ENCODE data around the gene MCRS1.

The MCRS1 gene

GRCh38 chr12:49566361-49566760 is 1.6 kb downstream of the MCRS1 start:
- no peak for DNase-seq
- no peaks in the 10 kb centered on the region for H3K27me3 Mint-ChIP-seq
- H3K4me3 Mint-ChIP-seq: peak overlapping the region; percentile 97
- no peaks in the 10 kb centered on the region for H3K9me3 Mint-ChIP-seq
- H3K36me3 Mint-ChIP-seq (ENCODE audit: low read depth): peaks cover 69% of the 10 kb centered on the region
- peaks cover 54% of the 10 kb centered on the region for H3K4me1 Mint-ChIP-seq (ENCODE audit: low read depth)
- peak overlapping the region; percentile 53 for H3K27ac Mint-ChIP-seq

GRCh38 chr12:49565406-49566265 is 2.3 kb downstream of the MCRS1 start:
- no peak overlapping the region for H3K4me3 Mint-ChIP-seq
- H3K9me3 Mint-ChIP-seq: no peaks in the 10 kb centered on the region
- H3K36me3 Mint-ChIP-seq (ENCODE audit: low read depth): peaks cover 72% of the 10 kb centered on the region
- no peak for DNase-seq
- H3K27ac Mint-ChIP-seq: peak overlapping the region; percentile 63
- H3K4me1 Mint-ChIP-seq (ENCODE audit: low read depth): peaks cover 54% of the 10 kb centered on the region
- no peaks in the 10 kb centered on the region for H3K27me3 Mint-ChIP-seq

- Mint-ChIP-seq H3K36me3 (ENCODE audit: low read depth) (peaks cover 79% of the 10 kb centered on the region), H3K27ac (peak overlapping the region; percentile 63), H3K4me1 (ENCODE audit: low read depth) (peaks cover 53% of the 10 kb centered on the region), H3K4me3 (no peak overlapping the region), H3K9me3 (no peaks in the 10 kb centered on the region), H3K27me3 (no peaks in the 10 kb centered on the region)
- no peak for DNase-seq
Observed at GRCh38 chr12:49564686-49565405, 3.1 kb downstream of the MCRS1 start.

- H3K27me3 Mint-ChIP-seq: no peaks in the 10 kb centered on the region
- H3K4me3 Mint-ChIP-seq: no peak overlapping the region
- H3K9me3 Mint-ChIP-seq: no peaks in the 10 kb centered on the region
- H3K27ac Mint-ChIP-seq: peak overlapping the region; percentile 17
- peaks cover 53% of the 10 kb centered on the region for H3K4me1 Mint-ChIP-seq (ENCODE audit: low read depth)
- H3K36me3 Mint-ChIP-seq (ENCODE audit: low read depth): peaks cover 86% of the 10 kb centered on the region
- DNase-seq: no peak
Observed at GRCh38 chr12:49563951-49564685, 3.8 kb downstream of the MCRS1 start.

GRCh38 chr12:49562831-49563230 is 5.1 kb downstream of the MCRS1 start:
- Mint-ChIP-seq H3K36me3 (ENCODE audit: low read depth) (peaks cover 87% of the 10 kb centered on the region), H3K27me3 (no peaks in the 10 kb centered on the region), H3K4me1 (ENCODE audit: low read depth) (peaks cover 49% of the 10 kb centered on the region), H3K27ac (no peak overlapping the region), H3K9me3 (no peaks in the 10 kb centered on the region), H3K4me3 (no peak overlapping the region)
- no peak for DNase-seq

- peaks cover 82% of the 10 kb centered on the region for H3K36me3 Mint-ChIP-seq (ENCODE audit: low read depth)
- DNase-seq: no peak
- no peaks in the 10 kb centered on the region for H3K27me3 Mint-ChIP-seq
- no peaks in the 10 kb centered on the region for H3K9me3 Mint-ChIP-seq
- H3K4me3 Mint-ChIP-seq: no peak overlapping the region
- H3K27ac Mint-ChIP-seq: peak overlapping the region; percentile 12
- peaks cover 47% of the 10 kb centered on the region for H3K4me1 Mint-ChIP-seq (ENCODE audit: low read depth)
Observed at GRCh38 chr12:49562233-49562632, 5.7 kb downstream of the MCRS1 start.

GRCh38 chr12:49560695-49561094 is 7.2 kb downstream of the MCRS1 start:
- peaks cover 90% of the 10 kb centered on the region for H3K36me3 Mint-ChIP-seq (ENCODE audit: low read depth)
- H3K4me1 Mint-ChIP-seq (ENCODE audit: low read depth): peaks cover 33% of the 10 kb centered on the region
- no peak overlapping the region for H3K4me3 Mint-ChIP-seq
- H3K27me3 Mint-ChIP-seq: no peaks in the 10 kb centered on the region
- H3K9me3 Mint-ChIP-seq: no peaks in the 10 kb centered on the region
- H3K27ac Mint-ChIP-seq: peak overlapping the region; percentile 61
- DNase-seq: no peak

GRCh38 chr12:49559011-49559675 is 8.8 kb downstream of the MCRS1 start:
- H3K27me3 Mint-ChIP-seq: no peaks in the 10 kb centered on the region
- H3K36me3 Mint-ChIP-seq (ENCODE audit: low read depth): peaks cover 76% of the 10 kb centered on the region
- H3K4me3 Mint-ChIP-seq: no peak overlapping the region
- H3K9me3 Mint-ChIP-seq: no peaks in the 10 kb centered on the region
- H3K27ac Mint-ChIP-seq: peak overlapping the region; percentile 75
- peaks cover 17% of the 10 kb centered on the region for H3K4me1 Mint-ChIP-seq (ENCODE audit: low read depth)
- DNase-seq: no peak

- DNase-seq: no peak
- Mint-ChIP-seq H3K9me3 (no peaks in the 10 kb centered on the region), H3K4me3 (no peak overlapping the region), H3K4me1 (ENCODE audit: low read depth) (peaks cover 16% of the 10 kb centered on the region), H3K27ac (peak overlapping the region; percentile 75), H3K27me3 (no peaks in the 10 kb centered on the region), H3K36me3 (ENCODE audit: low read depth) (peaks cover 70% of the 10 kb centered on the region)
Observed at GRCh38 chr12:49558526-49558925, 9.4 kb downstream of the MCRS1 start.

GRCh38 chr12:49557917-49558215 is 10.1 kb downstream of the MCRS1 start:
- Mint-ChIP-seq H3K27me3 (no peaks in the 10 kb centered on the region), H3K27ac (no peak overlapping the region), H3K4me1 (ENCODE audit: low read depth) (peaks cover 16% of the 10 kb centered on the region), H3K9me3 (no peaks in the 10 kb centered on the region), H3K36me3 (ENCODE audit: low read depth) (peaks cover 64% of the 10 kb centered on the region), H3K4me3 (no peak overlapping the region)
- no peak for DNase-seq

- Mint-ChIP-seq H3K27ac (no peak overlapping the region), H3K36me3 (ENCODE audit: low read depth) (peaks cover 59% of the 10 kb centered on the region), H3K27me3 (no peaks in the 10 kb centered on the region), H3K4me3 (no peak overlapping the region), H3K9me3 (no peaks in the 10 kb centered on the region), H3K4me1 (ENCODE audit: low read depth) (peaks cover 16% of the 10 kb centered on the region)
- DNase-seq: no peak
Observed at GRCh38 chr12:49557187-49557916, 10.6 kb downstream of the MCRS1 start.

- peaks cover 12% of the 10 kb centered on the region for H3K4me1 Mint-ChIP-seq (ENCODE audit: low read depth)
- H3K4me3 Mint-ChIP-seq: no peak overlapping the region
- no peak for DNase-seq
- H3K9me3 Mint-ChIP-seq: no peaks in the 10 kb centered on the region
- peak overlapping the region; percentile 33 for H3K27ac Mint-ChIP-seq
- H3K27me3 Mint-ChIP-seq: no peaks in the 10 kb centered on the region
- H3K36me3 Mint-ChIP-seq (ENCODE audit: low read depth): peaks cover 51% of the 10 kb centered on the region
Observed at GRCh38 chr12:49556391-49557186, 11.4 kb downstream of the MCRS1 start.

- no peak overlapping the region for H3K4me3 Mint-ChIP-seq
- H3K27ac Mint-ChIP-seq: no peak overlapping the region
- H3K36me3 Mint-ChIP-seq (ENCODE audit: low read depth): peaks cover 43% of the 10 kb centered on the region
Observed at GRCh38 chr12:49555631-49556390, 12.1 kb downstream of the MCRS1 start.

More at GRCh38 chr12:49555631-49556390, 12.1 kb downstream of the MCRS1 start:
- no peaks in the 10 kb centered on the region for H3K27me3 Mint-ChIP-seq
- peaks cover 5% of the 10 kb centered on the region for H3K4me1 Mint-ChIP-seq (ENCODE audit: low read depth)
- no peak for DNase-seq
- no peaks in the 10 kb centered on the region for H3K9me3 Mint-ChIP-seq
